ENCODE results near the gene MOV10L1. TPM values are rescaled to one million over a fixed set of nuclear protein-coding genes. Genes with fewer than 3 reads are reported as not detected.
A peak's percentile ranks its signal among the peaks of the same experiment; 100 is the strongest.

MOV10L1 gene
- not detected in 2 replicates for total RNA-seq (2014; rRNA removed; shearing (Covaris generic))

DNA sequence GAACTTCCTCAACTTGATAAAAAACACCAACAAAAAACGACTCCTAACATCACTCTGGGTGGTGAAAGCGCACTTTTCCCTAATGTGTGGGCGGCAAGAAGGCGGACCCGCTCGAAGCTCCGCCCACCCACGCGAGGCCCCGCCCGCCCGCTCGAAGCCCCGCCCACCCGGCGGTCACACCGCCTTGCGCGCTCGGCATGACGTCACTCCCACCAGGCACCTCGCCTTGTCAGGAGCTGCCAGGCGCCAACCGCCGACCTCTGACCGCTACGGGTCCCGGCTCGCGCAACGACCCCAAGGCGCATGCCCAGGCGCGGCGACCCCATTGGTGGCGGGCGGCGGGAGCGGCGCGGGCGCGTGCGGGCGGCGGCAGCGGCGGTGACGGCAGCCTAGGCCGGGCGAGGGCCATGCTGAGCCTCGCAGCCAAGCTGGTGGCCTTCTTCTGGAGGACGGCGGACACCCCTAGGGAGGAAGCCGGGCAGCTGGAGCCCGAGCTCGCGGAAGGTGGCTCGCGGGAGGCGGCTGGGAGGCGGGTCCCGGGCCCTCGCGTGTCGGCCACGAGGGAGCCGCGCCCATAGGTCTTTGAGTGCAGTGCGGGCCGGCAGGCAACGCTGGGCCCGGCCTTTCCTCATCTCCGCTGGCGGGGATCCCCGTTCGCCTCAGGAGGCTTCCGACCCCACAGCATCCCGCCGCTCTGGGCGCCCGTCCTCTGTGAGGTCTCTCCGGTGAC lies at the start of gene MOV10L1:
Gene MOV10L1 (plus strand): TSS at position 325 of the 730 bp plus-strand sequence. CDS start 83 bp downstream, at position 408.
- no peak within 1 kb of the TSS for H3K4me3 ChIP-seq
- no peaks in the 10 kb centered on the region for H3K36me3 ChIP-seq
- DNase-seq: no peak
- peaks cover 13% of the 10 kb centered on the region for H3K9me3 ChIP-seq (replicated peaks)
- H3K27me3 ChIP-seq: peaks cover 8% of the 10 kb centered on the region; the same call in 1 of the 2 replicates
- no peak within 1 kb of the TSS for H3K27ac ChIP-seq
- H3K4me1 ChIP-seq: no peaks in the 10 kb centered on the region

DNA sequence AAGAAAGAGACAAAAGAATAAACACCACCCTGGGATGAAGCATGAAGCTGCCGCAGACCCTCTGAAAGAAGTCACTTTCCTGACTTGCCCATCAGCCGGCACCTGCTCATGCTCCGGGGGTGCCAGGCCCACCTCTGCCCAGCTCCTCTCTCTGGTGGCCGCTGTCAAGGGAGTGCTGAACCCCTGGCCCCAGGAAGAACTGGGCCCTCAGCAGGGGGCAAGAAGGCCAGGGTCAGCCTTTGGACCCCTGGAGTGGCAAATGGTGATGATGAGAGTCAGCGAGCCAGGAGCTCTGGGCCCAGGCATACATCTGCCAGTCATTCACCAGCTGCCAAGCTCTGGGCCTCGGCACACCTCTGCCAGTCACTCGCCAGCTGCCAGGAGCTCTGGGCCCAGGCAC lies 49.1 kb upstream of the MOV10L1 start:
- H3K9me3 ChIP-seq (replicated peaks): peaks cover 10% of the 10 kb centered on the region
- no peak overlapping the region for H3K27ac ChIP-seq

DNA sequence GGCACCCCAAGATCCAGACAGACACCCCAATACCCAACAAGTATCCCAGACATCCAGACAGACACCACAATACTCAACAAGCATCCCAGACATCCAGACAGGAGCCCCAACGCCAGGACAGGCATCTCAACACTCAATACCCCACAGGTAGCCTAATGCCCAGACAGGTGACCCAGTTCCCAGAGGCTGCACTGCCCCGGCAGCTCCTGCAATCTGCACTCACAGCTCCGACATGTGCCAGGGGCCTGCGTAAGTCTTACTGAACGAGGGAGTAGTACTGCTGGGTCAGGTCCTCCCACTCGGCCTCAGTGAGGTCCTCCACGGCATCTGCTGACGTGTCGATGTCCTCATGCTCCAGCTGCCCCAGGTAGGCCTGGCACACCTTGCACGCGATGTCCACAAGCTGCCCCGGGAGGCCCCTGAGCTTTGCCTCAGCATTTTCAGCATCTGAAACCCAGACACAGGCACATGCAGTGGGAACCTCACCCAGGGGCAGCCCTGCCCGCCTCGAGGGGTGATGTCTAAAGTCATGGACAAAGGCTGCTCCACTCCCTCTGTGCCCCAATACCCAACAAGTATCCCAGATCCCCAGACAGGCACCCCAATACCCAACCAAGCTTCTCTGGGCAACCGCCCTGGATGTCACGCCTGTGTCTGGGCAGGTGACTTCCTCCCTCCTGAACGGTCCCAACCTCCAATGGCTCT lies 48.3 kb upstream of the MOV10L1 start:
- Histone ChIP-seq H3K27me3 (no peaks in the 10 kb centered on the region; the same call in 1 of the 2 replicates), H3K36me3 (no peaks in the 10 kb centered on the region), H3K9me3 (replicated peaks) (peaks cover 10% of the 10 kb centered on the region), H3K4me1 (no peaks in the 10 kb centered on the region; the same call in 1 of the 2 replicates), H3K27ac (no peak overlapping the region), H3K4me3 (no peak overlapping the region)
- DNase-seq: no peak

More for the DNA sequence above, 49.1 kb upstream of the MOV10L1 start:
- H3K4me1 ChIP-seq: no peaks in the 10 kb centered on the region; the same call in 1 of the 2 replicates
- H3K36me3 ChIP-seq: no peaks in the 10 kb centered on the region
- no peak for DNase-seq
- H3K4me3 ChIP-seq: no peak overlapping the region
- H3K27me3 ChIP-seq: no peaks in the 10 kb centered on the region; the same call in 1 of the 2 replicates

DNA sequence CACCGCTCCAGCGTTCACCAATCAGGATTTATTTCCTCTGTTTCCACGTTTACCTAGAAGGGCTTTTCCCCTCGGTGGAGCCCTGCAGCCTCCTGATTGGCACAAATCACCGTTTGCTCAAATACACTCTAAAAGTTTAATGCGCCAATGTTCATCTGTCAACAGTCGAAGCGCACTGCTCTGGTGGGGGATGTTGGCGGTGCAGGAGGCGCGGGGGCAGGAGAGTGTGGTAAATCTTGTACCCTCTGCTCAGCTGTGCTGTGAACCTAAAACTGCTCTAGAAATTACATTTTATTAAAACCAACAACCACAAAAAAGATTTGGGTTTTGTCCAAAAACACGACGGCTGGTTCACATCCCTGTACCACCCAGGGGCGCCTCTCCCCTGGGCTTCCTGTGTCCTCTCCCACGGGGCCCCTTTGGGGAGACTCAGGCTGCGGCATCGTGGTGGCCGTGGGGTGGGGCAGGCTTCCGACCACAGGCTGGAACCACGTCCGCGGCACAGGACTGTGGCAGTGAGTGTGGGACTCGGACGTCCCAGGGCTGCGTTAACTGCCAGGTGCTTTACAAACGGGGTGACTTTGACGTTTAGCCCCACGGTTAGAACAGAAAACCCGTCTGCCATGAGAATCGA lies 45.2 kb upstream of the MOV10L1 start:
- DNase-seq: no peak
- Histone ChIP-seq H3K9me3 (replicated peaks) (peaks cover under 1% of the 10 kb centered on the region), H3K36me3 (no peaks in the 10 kb centered on the region), H3K27ac (no peak overlapping the region), H3K27me3 (no peaks in the 10 kb centered on the region; the same call in 1 of the 2 replicates), H3K4me3 (no peak overlapping the region), H3K4me1 (peaks cover 15% of the 10 kb centered on the region)

DNA sequence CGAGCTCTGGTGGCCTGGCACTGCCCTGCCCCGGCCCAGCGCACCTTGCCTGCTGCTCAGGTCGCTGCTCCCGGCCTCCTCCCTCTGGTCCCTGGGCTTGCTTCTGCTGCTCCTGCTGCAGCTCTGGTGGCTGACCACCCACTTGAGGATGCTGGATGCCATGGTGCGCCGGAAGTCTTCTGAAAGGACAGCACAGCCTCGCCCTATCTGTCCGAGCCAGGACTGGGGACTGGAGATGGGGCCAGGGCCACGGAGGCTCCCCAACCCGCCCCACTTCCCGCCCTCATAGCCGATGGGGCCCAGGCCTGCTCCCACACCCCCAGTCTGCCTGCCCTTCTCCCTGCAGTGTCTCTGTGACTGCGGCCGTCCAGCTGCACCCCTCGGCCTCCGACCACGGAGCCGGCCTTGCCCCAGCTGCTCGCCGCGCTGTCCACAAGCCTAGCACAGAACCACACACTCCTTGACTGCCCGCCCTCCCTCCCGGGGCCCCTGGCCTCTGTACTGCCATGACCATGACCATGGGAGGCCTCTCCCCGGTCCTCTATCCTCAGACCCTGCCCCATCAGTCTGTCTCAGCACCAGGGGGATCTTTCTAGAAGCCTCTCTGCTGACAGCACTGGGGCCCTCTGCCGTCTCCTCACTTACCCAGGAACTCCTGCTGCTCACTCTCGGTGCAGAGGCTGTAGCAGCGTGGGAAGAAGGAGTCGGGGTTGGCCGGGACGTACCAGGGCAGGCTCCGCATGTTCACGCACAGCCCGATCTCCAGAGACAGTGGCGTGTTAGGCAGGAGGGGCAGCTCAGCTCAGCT lies 44.4 kb upstream of the MOV10L1 start:
- Histone ChIP-seq H3K4me1 (peaks cover 15% of the 10 kb centered on the region), H3K4me3 (no peak overlapping the region), H3K27me3 (no peaks in the 10 kb centered on the region; the same call in 1 of the 2 replicates), H3K9me3 (replicated peaks) (no peaks in the 10 kb centered on the region), H3K36me3 (no peaks in the 10 kb centered on the region), H3K27ac (no peak overlapping the region)
- DNase-seq: no peak

DNA sequence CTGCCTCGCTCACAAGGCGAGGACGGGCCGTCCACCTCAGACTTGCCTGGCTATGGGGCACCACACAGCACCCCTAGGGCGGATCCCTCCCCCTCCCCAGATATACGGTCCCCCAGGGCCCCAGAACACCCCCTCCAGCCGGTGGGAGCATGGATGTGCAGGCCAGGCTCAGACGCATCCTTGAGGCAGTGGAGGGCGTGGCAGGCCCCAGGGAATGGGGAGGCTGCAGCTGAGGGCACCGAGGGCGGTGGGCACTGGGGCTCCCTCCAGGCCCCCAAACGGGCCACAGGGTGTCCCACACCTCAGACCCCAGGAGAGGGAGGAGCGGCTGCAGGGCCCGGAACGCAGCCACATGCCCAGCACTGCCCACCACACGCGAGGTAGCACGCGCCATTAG lies 43.8 kb upstream of the MOV10L1 start:
- Histone ChIP-seq H3K4me1 (peaks cover 15% of the 10 kb centered on the region), H3K27me3 (no peaks in the 10 kb centered on the region; the same call in 1 of the 2 replicates), H3K9me3 (replicated peaks) (no peaks in the 10 kb centered on the region), H3K27ac (no peak overlapping the region), H3K36me3 (no peaks in the 10 kb centered on the region), H3K4me3 (no peak overlapping the region)
- DNase-seq: no peak

DNA sequence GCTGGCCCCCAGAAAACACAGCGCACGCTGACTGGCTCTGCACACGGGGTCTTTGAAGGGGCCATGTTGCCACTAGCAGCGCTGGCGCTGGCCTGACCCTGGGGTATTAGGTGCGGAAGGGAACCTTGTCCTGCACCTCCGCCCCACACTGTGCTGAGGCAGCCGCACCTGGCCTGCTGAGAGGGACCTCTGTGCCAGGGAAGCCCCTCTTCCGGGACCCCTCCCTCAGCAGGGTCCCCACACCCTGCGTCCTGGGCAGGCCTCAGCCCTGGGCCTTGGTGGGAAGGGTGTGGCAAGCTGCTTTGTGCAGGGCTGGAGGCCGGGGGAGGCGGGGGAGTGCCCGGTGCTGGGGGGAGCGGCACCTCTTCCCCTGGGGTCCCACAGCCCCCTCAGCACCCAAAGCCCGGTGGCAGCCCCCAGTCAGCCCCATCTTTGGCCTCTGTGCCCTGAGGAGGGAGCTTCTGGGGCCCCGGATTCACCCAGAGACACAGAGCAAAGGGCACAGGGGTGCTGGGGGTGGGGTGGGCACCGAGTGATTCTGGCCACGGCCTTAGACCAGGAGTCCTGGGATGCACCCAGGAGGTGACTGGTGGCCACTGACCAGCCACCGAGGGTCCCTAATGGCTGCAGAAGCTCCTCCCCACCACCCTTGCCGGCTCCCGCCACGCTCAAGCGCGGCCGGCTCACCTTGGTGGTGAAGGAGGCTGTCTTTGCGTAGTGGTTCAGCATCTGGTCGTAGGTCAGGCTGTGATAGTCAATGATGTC lies 43.1 kb upstream of the MOV10L1 start:
- no peak overlapping the region for H3K27ac ChIP-seq
- H3K4me3 ChIP-seq: no peak overlapping the region
- no peaks in the 10 kb centered on the region; the same call in 1 of the 2 replicates for H3K27me3 ChIP-seq
- H3K36me3 ChIP-seq: no peaks in the 10 kb centered on the region
- peaks cover 15% of the 10 kb centered on the region for H3K4me1 ChIP-seq
- H3K9me3 ChIP-seq (replicated peaks): no peaks in the 10 kb centered on the region
- DNase-seq: no peak

DNA sequence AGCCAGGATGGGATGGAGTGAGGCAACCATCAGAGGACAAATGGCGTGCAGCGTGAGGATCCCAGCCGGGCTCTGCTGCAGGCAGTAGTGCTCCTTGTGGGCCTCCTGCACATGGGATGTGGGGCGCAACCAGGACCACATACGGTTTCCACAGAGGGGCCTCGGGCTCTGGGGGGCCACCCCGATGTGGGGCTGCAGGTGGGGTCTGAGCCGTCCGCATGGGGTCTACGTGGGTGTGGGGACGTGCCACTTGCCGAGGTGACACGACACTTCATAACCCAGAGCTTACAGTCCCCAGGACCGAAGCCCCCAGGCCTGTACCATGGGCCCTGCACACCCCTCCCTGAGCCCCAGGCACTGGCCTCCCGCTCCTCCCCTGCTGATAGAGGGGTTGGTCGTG lies 42.5 kb upstream of the MOV10L1 start:
- H3K27me3 ChIP-seq: no peaks in the 10 kb centered on the region; the same call in 1 of the 2 replicates
- DNase-seq: no peak
- no peaks in the 10 kb centered on the region for H3K36me3 ChIP-seq
- H3K4me1 ChIP-seq: peaks cover 15% of the 10 kb centered on the region
- no peaks in the 10 kb centered on the region for H3K9me3 ChIP-seq (replicated peaks)
- no peak overlapping the region for H3K27ac ChIP-seq
- H3K4me3 ChIP-seq: no peak overlapping the region

DNA sequence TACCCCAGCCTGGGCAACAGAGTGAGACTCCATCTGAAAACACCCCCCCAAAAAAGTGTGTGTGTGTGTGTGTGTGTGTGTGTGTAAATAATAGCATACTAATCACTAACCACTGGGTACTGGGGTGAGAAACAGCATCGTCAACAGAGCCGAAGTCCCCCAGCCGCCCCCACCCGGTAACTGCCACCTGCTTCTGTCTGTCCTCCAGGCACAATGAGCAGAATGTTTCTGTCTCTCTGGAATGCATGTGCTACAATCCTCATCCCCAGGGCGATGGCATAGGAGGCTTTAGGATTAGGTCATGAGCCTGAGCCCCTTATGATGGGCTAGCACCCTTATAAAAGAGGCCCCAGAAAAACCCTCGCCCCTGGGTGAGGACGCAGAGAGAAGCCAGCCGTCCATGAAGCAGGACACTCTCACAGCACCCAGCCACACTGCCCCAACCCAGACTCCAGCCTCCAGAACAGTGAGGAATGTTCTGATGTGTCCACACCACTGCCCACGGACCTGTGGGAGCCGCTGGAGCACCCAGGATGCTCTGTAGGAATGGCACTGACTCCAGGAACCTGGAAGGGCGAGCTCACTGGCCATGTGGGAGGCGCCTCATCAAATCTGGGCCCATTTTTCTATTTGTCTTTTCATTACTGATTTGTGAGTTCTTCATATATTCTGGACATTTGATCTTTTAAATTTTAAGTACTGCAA lies 41.6 kb upstream of the MOV10L1 start:
- no peaks in the 10 kb centered on the region; the same call in 1 of the 2 replicates for H3K27me3 ChIP-seq
- peaks cover 1% of the 10 kb centered on the region; the same call in 1 of the 2 replicates for H3K9me3 ChIP-seq (replicated peaks)
- peaks cover 15% of the 10 kb centered on the region for H3K4me1 ChIP-seq
- H3K36me3 ChIP-seq: no peaks in the 10 kb centered on the region
- peak; percentile 93 to 96 for DNase-seq
- peak overlapping the region; percentile 57 for H3K27ac ChIP-seq
- no peak overlapping the region for H3K4me3 ChIP-seq

DNA sequence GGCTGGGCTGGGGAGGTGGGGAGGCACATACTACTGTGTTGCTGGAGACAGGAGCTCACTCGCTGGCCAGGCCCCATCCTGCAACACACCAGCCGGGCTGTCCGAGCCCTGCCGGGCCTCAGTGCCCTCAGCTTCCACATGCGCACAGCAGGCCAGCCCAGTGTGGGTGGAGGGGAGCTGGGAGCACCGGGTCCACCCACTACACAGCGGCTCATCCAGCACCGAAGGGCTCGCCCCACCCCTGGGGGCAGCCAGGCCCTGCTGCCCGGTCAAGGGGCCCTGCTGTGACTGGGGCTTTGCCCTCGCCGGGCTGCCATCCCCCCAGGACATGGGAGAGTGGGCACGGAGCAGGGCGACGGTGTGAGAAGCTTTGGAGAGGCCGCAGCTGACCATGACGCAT lies 41.0 kb upstream of the MOV10L1 start:
- no peaks in the 10 kb centered on the region; the same call in 1 of the 2 replicates for H3K27me3 ChIP-seq
- H3K9me3 ChIP-seq (replicated peaks): peaks cover 4% of the 10 kb centered on the region; the same call in 1 of the 2 replicates
- peaks cover 15% of the 10 kb centered on the region for H3K4me1 ChIP-seq
- H3K4me3 ChIP-seq: no peak overlapping the region
- DNase-seq: no peak
- H3K36me3 ChIP-seq: no peaks in the 10 kb centered on the region
- H3K27ac ChIP-seq: peak overlapping the region; percentile 57

DNA sequence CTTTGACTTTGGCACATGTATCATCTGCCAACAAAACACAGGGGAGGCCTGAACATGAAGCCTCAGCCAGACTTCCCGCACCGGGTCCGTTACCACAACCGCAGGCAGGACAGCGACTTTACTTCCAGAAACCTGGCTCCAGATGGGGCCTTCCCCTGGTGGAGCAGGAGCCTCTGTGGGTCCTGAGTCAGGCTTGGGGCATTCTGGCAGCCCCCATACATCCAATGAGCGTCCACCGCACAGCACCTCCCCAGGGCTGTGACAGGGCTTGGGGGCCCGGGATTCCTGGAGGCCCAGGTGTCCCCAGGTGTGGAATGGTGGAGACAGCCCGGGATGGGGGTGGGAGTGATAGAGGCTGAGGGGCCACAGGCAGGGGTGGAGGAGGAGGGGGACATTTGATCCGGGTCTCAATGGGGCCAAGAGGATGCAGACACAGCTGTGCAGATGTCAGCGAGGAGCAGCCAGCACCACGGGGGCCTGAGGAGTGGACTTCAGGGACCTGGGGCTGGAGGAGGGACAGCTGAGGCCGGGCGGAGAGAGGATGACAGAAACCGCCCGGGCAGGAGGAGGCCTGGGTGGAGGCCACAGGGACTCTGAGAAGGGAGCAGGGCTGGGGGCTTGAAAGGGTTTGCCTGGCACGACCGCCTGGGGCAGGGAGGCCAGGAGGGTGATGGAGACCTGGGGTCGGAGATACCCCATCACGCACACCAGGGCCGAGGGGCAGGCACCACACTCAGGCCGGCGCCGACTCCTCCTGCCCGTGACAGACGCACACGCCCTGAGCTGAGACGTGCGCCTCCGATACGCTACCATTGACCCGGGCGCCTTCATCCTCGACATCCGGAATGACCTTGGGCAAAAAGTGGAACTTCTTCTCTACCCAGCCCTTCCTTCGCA lies 40.3 kb upstream of the MOV10L1 start:
- Histone ChIP-seq H3K4me3 (no peak overlapping the region), H3K9me3 (replicated peaks) (peaks cover 4% of the 10 kb centered on the region; the same call in 1 of the 2 replicates), H3K27me3 (no peaks in the 10 kb centered on the region; the same call in 1 of the 2 replicates), H3K27ac (no peak overlapping the region), H3K36me3 (no peaks in the 10 kb centered on the region), H3K4me1 (peaks cover 15% of the 10 kb centered on the region)
- DNase-seq: no peak

DNA sequence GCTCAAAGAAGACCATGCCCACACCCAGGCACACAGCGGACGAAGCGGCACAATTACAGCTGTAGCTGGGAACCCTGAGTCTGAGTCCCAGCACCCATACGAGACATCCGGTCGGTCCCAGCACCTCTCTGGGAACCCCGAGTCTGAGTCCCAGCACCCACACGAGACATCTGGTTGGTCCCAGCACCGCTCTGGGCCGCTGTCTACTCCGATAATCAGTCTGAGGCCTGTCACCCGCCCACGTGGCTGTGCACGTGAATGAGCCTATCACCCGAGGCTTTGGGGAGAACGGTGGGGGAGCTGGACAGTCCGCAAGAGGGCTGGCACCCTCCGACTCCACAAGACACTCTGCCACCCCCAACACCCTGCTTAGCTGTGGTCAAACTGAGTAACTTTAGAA lies 37.9 kb upstream of the MOV10L1 start:
- Histone ChIP-seq H3K36me3 (no peaks in the 10 kb centered on the region), H3K4me3 (no peak overlapping the region), H3K4me1 (peaks cover 15% of the 10 kb centered on the region), H3K27me3 (no peaks in the 10 kb centered on the region), H3K27ac (no peak overlapping the region), H3K9me3 (replicated peaks) (peaks cover 4% of the 10 kb centered on the region; the same call in 1 of the 2 replicates)
- DNase-seq: no peak
